K562 (cell line): Measurements from ENCODE around the gene TMTC4. TPM values are rescaled to one million over a fixed set of nuclear protein-coding genes. Genes with fewer than 3 reads are reported as not detected.

ENCODE experiments used
- ATAC-seq: fragments of 200-7000 bp; cut with Tn5 transposase; 3 replicates; pipeline ENCODE4 v1.9.1; 2020; ENCODE audit warnings: moderate library complexity
- BruUV-seq: library from RNA; stranded (reverse); fragments of 400-500 nt; replicated peaks from 2 replicates; lab custom pipeline; 2021; lab: Mats Ljungman, UMichigan
- CTCF ChIA-PET: fragments of 300-600 bp; formaldehyde crosslinking; extraction: SDS; loops from one replicate; lab custom pipeline; 2021; ENCODE audit warnings: low intra/inter-chr PET ratio; lab: Yijun Ruan, JAX
- POLR2A ChIA-PET: fragments of 300-600, 350-650 bp; sonication (Branson Sonifier 250); formaldehyde crosslinking; extraction: SDS; loops from one replicate; lab custom pipeline; 2021; ENCODE audit warnings: antibody characterized with exemption, inconsistent platforms; lab: Yijun Ruan, JAX
- DNase-seq, 4 experiments: peaks; one replicate each; pipeline versions ENCODE4 v3.0.0 to v3.0.0-alpha.2; 2011 to 2018; ENCODE audit warnings: low spot score in 3 of 4, mixed read lengths in 3 of 4; ENCODE audit errors: extremely low read depth in 1 of 4
- FAIRE-seq: peaks from 2 replicates; lab custom pipeline; 2011; peaks lifted over from hg19 to GRCh38; lab: Jason Lieb, UNC
- H2AFZ ChIP-seq: 2 replicates; pipeline ENCODE4 v1.6.0; 2011; ENCODE audit warnings: low read depth, low read length, control low read depth, inconsistent platforms
- H3K27ac ChIP-seq: fragments of 200-600 bp; 3 replicates; pipeline ENCODE4 v1.8.0; 2011; ENCODE audit warnings: low read depth, mild to moderate bottlenecking, control low read depth, inconsistent platforms, low read length, moderate library complexity, mixed read lengths; ENCODE audit errors: extremely low read depth
- H3K27me3 ChIP-seq, 2 experiments: fragments of 300-600 bp in 1 of 2; 2 replicates in 1 of 2; 3 replicates in 1 of 2; pipeline versions ENCODE4 v1.6.0 to v1.8.0; 2011; ENCODE audit warnings: inconsistent platforms in 2 of 2, low read length in 2 of 2, mild to moderate bottlenecking in 1 of 2, mixed read lengths in 1 of 2, moderate library complexity in 1 of 2; ENCODE audit not compliant: control insufficient read depth in 2 of 2, insufficient read depth in 2 of 2
- H3K36me3 ChIP-seq: fragments of 300-600 bp; 3 replicates; pipeline ENCODE4 v1.8.0; 2011; ENCODE audit warnings: mild to moderate bottlenecking, low read length, inconsistent platforms; ENCODE audit not compliant: control insufficient read depth, insufficient read depth
- H3K4me1 ChIP-seq, 2 experiments: fragments of 200-600 bp in 1 of 2; replicated peaks in 1 of 2; 2 replicates in 1 of 2; 3 replicates in 1 of 2; pipeline versions ENCODE4 v1.5.1 to v1.8.0; 2011; ENCODE audit warnings: inconsistent platforms in 2 of 2, low read length in 2 of 2, mild to moderate bottlenecking in 1 of 2, mixed read lengths in 1 of 2, moderate library complexity in 1 of 2; ENCODE audit not compliant: control insufficient read depth in 2 of 2, insufficient read depth in 2 of 2
- H3K4me2 ChIP-seq: 2 replicates; pipeline ENCODE4 v1.6.1; 2011; ENCODE audit warnings: low read length, control low read depth, inconsistent platforms, mixed read lengths; ENCODE audit not compliant: insufficient read depth
- H3K4me3 ChIP-seq: fragments of 200-600 bp; sonication (generic), shearing (Covaris generic); 2 replicates; pipeline ENCODE4 v1.5.1; 2016; ENCODE audit warnings: control low read depth, inconsistent platforms
- H3K79me2 ChIP-seq: fragments of 200-600 bp; 3 replicates; pipeline ENCODE4 v1.8.0; 2011; ENCODE audit warnings: low read length, inconsistent platforms; ENCODE audit not compliant: control insufficient read depth, insufficient read depth
- H3K9ac ChIP-seq, 2 experiments: 2 replicates each; pipeline versions ENCODE4 v1.6.0 to v1.6.1; 2011; ENCODE audit warnings: low read depth in 2 of 2, low read length in 2 of 2, control low read depth in 1 of 2, inconsistent platforms in 1 of 2, mild to moderate bottlenecking in 1 of 2, mixed read lengths in 1 of 2; ENCODE audit not compliant: insufficient read depth in 1 of 2
- H3K9me1 ChIP-seq: one replicate; pipeline ENCODE4 v1.6.0; 2011; ENCODE audit warnings: inconsistent platforms, mild to moderate bottlenecking, low read length, moderate library complexity; ENCODE audit not compliant: control insufficient read depth, insufficient read depth
- H3K9me3 ChIP-seq: replicated peaks from 2 replicates; pipeline ENCODE4 v1.5.1; 2011; ENCODE audit warnings: low read depth, low read length, inconsistent platforms; ENCODE audit not compliant: control insufficient read depth, insufficient read depth
- H4K20me1 ChIP-seq: replicated peaks from 2 replicates; pipeline ENCODE4 v1.6.1; 2011; ENCODE audit warnings: low read length, inconsistent platforms, mixed read lengths; ENCODE audit not compliant: control insufficient read depth, insufficient read depth
- ATF2 ChIP-seq: sonication (generic); formaldehyde crosslinking; IDR thresholded peaks from 2 replicates; pipeline ENCODE4 v1.8.1; 2022; ENCODE audit warnings: missing genetic modification reagents
- MLLT1 ChIP-seq, 2 experiments: fragments of 450-650 bp; IDR thresholded peaks; 2 replicates each; pipeline ENCODE4 v1.6.1; 2016
- PREB ChIP-seq: sonication (generic); formaldehyde crosslinking; IDR thresholded peaks from 2 replicates; pipeline ENCODE4 v1.8.1; 2023; ENCODE audit warnings: mild to moderate bottlenecking, missing genetic modification reagents
- PRMT5 ChIP-seq: sonication (generic); formaldehyde crosslinking; IDR thresholded peaks from 2 replicates; pipeline ENCODE4 v1.5.0; 2020; ENCODE audit warnings: missing genetic modification reagents
- RNF2 ChIP-seq: sonication (generic); IDR thresholded peaks from 2 replicates; pipeline ENCODE4 v1.6.1; 2016
- SIN3B ChIP-seq: fragments of 450-650 bp; IDR thresholded peaks from 2 replicates; pipeline ENCODE4 v1.6.1; 2017; ENCODE audit warnings: low read depth, mild to moderate bottlenecking, moderate library complexity
- USF1 ChIP-seq: sonication (generic); formaldehyde crosslinking; IDR thresholded peaks from 2 replicates; pipeline ENCODE4 v1.9.0; 2022; ENCODE audit warnings: mild to moderate bottlenecking, missing genetic modification reagents
- ZBTB33 ChIP-seq: sonication (generic); formaldehyde crosslinking; IDR thresholded peaks from 2 replicates; pipeline ENCODE4 v1.8.1; 2023; ENCODE audit warnings: mild to moderate bottlenecking, missing genetic modification reagents
- ZSCAN29 ChIP-seq: fragments of 450-650 bp; IDR thresholded peaks from 2 replicates; pipeline ENCODE4 v1.6.1; 2017
- WGBS: fragments of 100-300 bp; shearing (Covaris generic); methylation state at CpG from one replicate; pipeline ENCODE4 v1.1.6; 2016; ENCODE audit warnings: low coverage, mixed read lengths; ENCODE audit not compliant: insufficient coverage; ENCODE audit errors: missing lambda C conversion rate; 5-methylcytosine and 5-hydroxymethylcytosine counted together
- in situ Hi-C: fragments of 300-500 bp; cut with MboI; formaldehyde crosslinking; loops from 4 replicates; pipeline ENCODE4 v1.15.0; 2018; ENCODE audit warnings: inconsistent platforms, mixed read lengths
- intact Hi-C: fragments of 100-400 bp; cut with micrococcal nuclease; formaldehyde crosslinking; loops from 2 replicates; pipeline ENCODE4 v1.14.2; 2022
- polyA plus RNA-seq, 8 experiments: library from polyadenylated mRNA; depleted of rRNA in 4 of 8; stranded (reverse) in 5 of 8; unstranded in 3 of 8; fragments of >200 nt; fragmentation: Nextera tagmentation in 2 of 8; fragmentation: Illumina TruSeq in 1 of 8; extraction: Ambion mirVana in 2 of 8; extraction: Trizol in 1 of 8; gene quantifications; 2 replicates each; pipeline versions ENCODE4 v1.2.1 to v1.2.3, GENCODE V29; 2011 to 2014; ENCODE audit warnings: inconsistent platforms in 1 of 8, missing spikeins in 1 of 8
- total RNA-seq, 7 experiments: library from RNA; depleted of rRNA in 6 of 7; stranded (reverse); fragments of >200 nt in 6 of 7; fragmentation: Illumina TruSeq in 2 of 7; extraction: Trizol in 2 of 7; gene quantifications; 2 replicates each; pipeline versions ENCODE4 v1.2.1 to v1.2.3, GENCODE V29; 2011 to 2021; ENCODE audit warnings: low replicate concordance in 1 of 7

The TMTC4 gene
- total and polyA plus RNA-seq, 9 of the 15 experiments (the other 6 are each of a cell fraction or from before 2014, with no cell fraction given), result 3.5 to 16.7 (median 11.8) TPM

GRCh38 chr13:100563779-100564178 is 110.8 kb downstream of the TMTC4 start:
- no peak overlapping the region for H3K9ac ChIP-seq
- intact Hi-C loops, result no loop called here
- H3K79me2 ChIP-seq, result no peaks in the 10 kb centered on the region
- peaks cover 3 to 40% of the 10 kb centered on the region in 2 experiments; a peak in 3 of 5 replicates for H3K27me3 ChIP-seq
- BruUV-seq, result no TSS peak
- no peaks in the 10 kb centered on the region for H4K20me1 ChIP-seq
- no peak for FAIRE-seq
- no peak overlapping the region for H3K4me2 ChIP-seq
- H3K4me3 ChIP-seq, result no peak overlapping the region
- in situ Hi-C loops, result loop anchor here (25.0 kb wide), 1 partner anchor 549 kb away; no protein-coding TSS in a partner anchor
- H3K27ac ChIP-seq, result no peak overlapping the region
- TF ChIP-seq RNF2 (no peak), PRMT5 (no peak), PREB (CRISPR knock-in tag) (no peak), ATF2 (CRISPR knock-in tag) (no peak), SIN3B (no peak), MLLT1 (IDR thresholded peaks at IDR 0.05) (no peak), ZSCAN29 (no peak), USF1 (CRISPR knock-in tag) (no peak), ZBTB33 (CRISPR knock-in tag) (no peak)
- TF ChIP-seq, all 486 proteins: peak for 0
- ChIA-PET CTCF (no interaction called here), POLR2A (interaction anchor here (0.6 kb wide), 1 partner anchor 91 kb away, joined by 3 read pairs; no protein-coding TSS in a partner anchor)
- Histone ChIP-seq H3K36me3 (no peaks in the 10 kb centered on the region), H2AFZ (no peak overlapping the region), H3K9me3 (no peaks in the 10 kb centered on the region; the same call in 1 of the 2 replicates), H3K9me1 (no peaks in the 10 kb centered on the region), H3K4me1 (no peaks in the 10 kb centered on the region)
- no peak for ATAC-seq
- 3% methylated on average over 4 of the region's 7 CpGs for WGBS
- DNase-seq, result no peak
